Hepatocyte (in vitro differentiated cells): ENCODE data around the gene EDEM2. TPM values are rescaled to one million over a fixed set of nuclear protein-coding genes. Genes with fewer than 3 reads are reported as not detected.
"Not testable (repeated sequence)": the region's sequence is repeated elsewhere in the genome, so short reads cannot be mapped to it uniquely, and the experiment has no call there.

Experiments used
- DNase-seq: peaks from one replicate; pipeline ENCODE4 v3.0.0-alpha.2; 2016; ENCODE audit warnings: low spot score
- H2AFZ ChIP-seq: fragments of 200-600 bp; sonication (generic); 2 replicates; pipeline ENCODE4 v1.6.0; 2016; ENCODE audit warnings: antibody characterized with exemption, mild to moderate bottlenecking
- H3K27ac ChIP-seq: fragments of 200-600 bp; sonication (generic); 2 replicates; pipeline ENCODE4 v1.5.1; 2016; ENCODE audit warnings: mild to moderate bottlenecking
- H3K27me3 ChIP-seq: fragments of 200-600 bp; sonication (generic); 2 replicates; pipeline ENCODE4 v1.6.1; 2016
- H3K36me3 ChIP-seq: fragments of 200-600 bp; sonication (generic); replicated peaks from 2 replicates; pipeline ENCODE4 v1.5.1; 2016; ENCODE audit warnings: low read depth; ENCODE audit not compliant: insufficient read depth
- H3K4me1 ChIP-seq: fragments of 200-600 bp; sonication (generic); 2 replicates; pipeline ENCODE4 v1.5.1; 2016; ENCODE audit warnings: mild to moderate bottlenecking, moderate library complexity; ENCODE audit not compliant: insufficient read depth
- H3K4me2 ChIP-seq: fragments of 200-600 bp; sonication (generic); 2 replicates; pipeline ENCODE4 v1.6.0; 2016
- H3K4me3 ChIP-seq: fragments of 200-600 bp; sonication (generic); 2 replicates; pipeline ENCODE4 v1.5.1; 2016; ENCODE audit warnings: mild to moderate bottlenecking
- H3K79me2 ChIP-seq: fragments of 200-600 bp; sonication (generic); 2 replicates; pipeline ENCODE4 v1.6.0; 2017; ENCODE audit warnings: mild to moderate bottlenecking
- H3K9me2 ChIP-seq: fragments of 200-600 bp; sonication (generic); replicated peaks from 2 replicates; pipeline ENCODE4 v1.6.0; 2017; ENCODE audit warnings: mild to moderate bottlenecking; ENCODE audit not compliant: insufficient read depth
- H3K9me3 ChIP-seq: fragments of 200-600 bp; sonication (generic); 2 replicates; pipeline ENCODE4 v1.5.1; 2016; ENCODE audit warnings: low read depth, mild to moderate bottlenecking
- H4K20me1 ChIP-seq: fragments of 200-600 bp; sonication (generic); 2 replicates; pipeline ENCODE4 v1.6.0; 2016; ENCODE audit warnings: mild to moderate bottlenecking; ENCODE audit not compliant: insufficient read depth, poor library complexity, severe bottlenecking
- CTCF ChIP-seq: fragments of 200-600 bp; sonication (generic); IDR thresholded peaks from 2 replicates; pipeline ENCODE4 v1.5.1; 2016; ENCODE audit warnings: antibody characterized with exemption, mild to moderate bottlenecking; ENCODE audit not compliant: poor library complexity
- EZH2 ChIP-seq: fragments of 200-600 bp; sonication (generic); IDR thresholded peaks from 2 replicates; pipeline ENCODE4 v1.6.1; 2016; ENCODE audit warnings: antibody characterized with exemption, mild to moderate bottlenecking, borderline replicate concordance
- EZH2phosphoT487 ChIP-seq: fragments of 200-600 bp; sonication (generic); IDR thresholded peaks from one replicate; pipeline ENCODE4 v1.6.1; 2018; ENCODE audit warnings: antibody characterized with exemption, mild to moderate bottlenecking, low read depth, moderate library complexity; ENCODE audit not compliant: unreplicated experiment, severe bottlenecking
- WGBS: methylation state at CpG from one replicate; pipeline ENCODE4 v1.1.6; 2016; ENCODE audit warnings: low lambda C conversion rate; ENCODE audit errors: missing lambda C conversion rate; 5-methylcytosine and 5-hydroxymethylcytosine counted together
- polyA plus RNA-seq: library from polyadenylated mRNA; unstranded; fragments of >200 nt; fragmentation: Nextera tagmentation; extraction: Ambion mirVana; gene quantifications from 2 replicates; pipeline ENCODE4 v1.2.1, GENCODE V29; 2016
- total RNA-seq: library from RNA; depleted of rRNA; stranded (reverse); fragments of >200 nt; gene quantifications from 2 replicates; pipeline ENCODE4 v1.2.3, GENCODE V29; 2014

EDEM2 gene
- total and polyA plus RNA-seq, 2 experiments from 2014 or later, result 24.7 to 40.8 TPM

DNA sequence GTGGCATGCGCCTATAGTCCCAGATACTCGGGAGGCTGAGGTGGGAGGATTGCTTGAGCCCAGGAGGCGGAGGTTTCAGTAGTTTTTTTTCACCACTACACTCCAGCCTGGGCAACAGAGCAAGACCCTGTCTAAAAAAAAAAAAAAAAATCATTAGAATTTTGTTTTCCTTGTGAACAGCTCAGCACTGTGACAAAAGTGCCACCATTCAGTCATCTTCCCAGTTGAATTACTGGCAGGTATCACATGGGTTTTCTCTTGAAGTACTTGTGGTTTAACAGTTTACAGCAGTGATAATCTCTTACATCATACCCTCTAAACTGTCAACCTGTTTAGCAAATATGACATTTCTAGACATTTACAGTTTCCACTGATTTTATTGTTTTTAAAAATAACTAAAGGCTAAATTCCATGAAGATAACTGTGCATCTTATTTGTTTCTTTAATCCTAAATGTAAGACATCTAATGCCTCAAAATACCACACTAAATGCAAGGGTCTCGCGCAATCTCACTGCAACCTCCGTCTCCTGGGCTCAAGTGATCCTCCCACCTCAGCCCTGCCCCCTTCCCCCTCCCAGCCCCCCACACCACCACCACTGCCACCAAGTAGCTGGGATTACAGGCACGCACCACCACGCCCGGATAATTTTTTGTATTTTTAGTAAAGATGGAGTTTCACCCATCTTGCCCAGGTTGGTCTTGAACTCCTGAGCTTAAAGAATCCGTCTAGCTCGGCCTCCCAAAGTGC lies 61.5 kb downstream of the EDEM2 start:
- Histone ChIP-seq H3K36me3 (no peaks in the 10 kb centered on the region), H4K20me1 (peaks cover 94% of the 10 kb centered on the region)

GRCh38 chr20:35084998-35085397 lies 62.1 kb downstream of the EDEM2 start:
- Histone ChIP-seq H3K27ac (no peak overlapping the region), H4K20me1 (peaks cover 94% of the 10 kb centered on the region), H2AFZ (no peak overlapping the region), H3K36me3 (no peaks in the 10 kb centered on the region), H3K4me1 (peaks cover 3% of the 10 kb centered on the region), H3K27me3 (no peaks in the 10 kb centered on the region), H3K79me2 (peaks cover 97% of the 10 kb centered on the region), H3K9me2 (no peaks in the 10 kb centered on the region), H3K4me2 (no peak overlapping the region), H3K4me3 (no peak overlapping the region), H3K9me3 (no peaks in the 10 kb centered on the region)
- WGBS, result 85% methylated on average over 3 of the region's 3 CpGs
- TF ChIP-seq EZH2 (no peak), EZH2phosphoT487 (no peak), CTCF (no peak)
- DNase-seq, result no peak

More for the DNA sequence above, 61.5 kb downstream of the EDEM2 start:
- DNase-seq, result no peak
- WGBS, result 98% methylated on average over 11 of the region's 11 CpGs
- H3K27ac ChIP-seq, result no peak overlapping the region
- H3K9me3 ChIP-seq, result no peaks in the 10 kb centered on the region
- H3K27me3 ChIP-seq, result no peaks in the 10 kb centered on the region
- no peak for TF ChIP-seq EZH2phosphoT487
- TF ChIP-seq CTCF, result no peak
- no peak for TF ChIP-seq EZH2
- no peak overlapping the region for H2AFZ ChIP-seq
- no peaks in the 10 kb centered on the region for H3K9me2 ChIP-seq
- peaks cover 6% of the 10 kb centered on the region for H3K4me1 ChIP-seq
- no peak overlapping the region for H3K4me2 ChIP-seq
- H3K4me3 ChIP-seq, result no peak overlapping the region
- H3K79me2 ChIP-seq, result peaks cover 97% of the 10 kb centered on the region

DNA sequence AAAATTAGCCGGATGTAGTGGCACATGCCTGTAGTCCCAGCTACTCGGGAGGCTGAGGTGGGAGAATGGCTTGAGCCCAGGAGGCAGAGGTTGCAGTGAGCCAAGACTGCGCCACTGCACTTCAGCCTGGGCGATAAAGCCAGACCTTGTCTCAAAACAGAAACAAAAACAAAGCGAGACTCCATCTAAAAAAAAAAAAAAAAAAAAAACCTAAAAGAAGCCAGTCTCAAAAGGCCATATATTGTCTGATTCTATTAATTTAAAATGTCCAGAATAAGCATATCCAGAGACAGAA lies 66.8 kb downstream of the EDEM2 start:
- H3K4me2 ChIP-seq, H3K27me3 ChIP-seq, H3K27ac ChIP-seq, H2AFZ ChIP-seq, H3K4me1 ChIP-seq, H3K36me3 ChIP-seq, DNase-seq, H3K9me2 ChIP-seq, H3K9me3 ChIP-seq, H3K4me3 ChIP-seq: not testable (repeated sequence)
- H3K79me2 ChIP-seq, result peaks cover 87% of the 10 kb centered on the region
- peaks cover 72% of the 10 kb centered on the region for H4K20me1 ChIP-seq
- WGBS, result 93% methylated on average over 5 of the region's 5 CpGs

DNA sequence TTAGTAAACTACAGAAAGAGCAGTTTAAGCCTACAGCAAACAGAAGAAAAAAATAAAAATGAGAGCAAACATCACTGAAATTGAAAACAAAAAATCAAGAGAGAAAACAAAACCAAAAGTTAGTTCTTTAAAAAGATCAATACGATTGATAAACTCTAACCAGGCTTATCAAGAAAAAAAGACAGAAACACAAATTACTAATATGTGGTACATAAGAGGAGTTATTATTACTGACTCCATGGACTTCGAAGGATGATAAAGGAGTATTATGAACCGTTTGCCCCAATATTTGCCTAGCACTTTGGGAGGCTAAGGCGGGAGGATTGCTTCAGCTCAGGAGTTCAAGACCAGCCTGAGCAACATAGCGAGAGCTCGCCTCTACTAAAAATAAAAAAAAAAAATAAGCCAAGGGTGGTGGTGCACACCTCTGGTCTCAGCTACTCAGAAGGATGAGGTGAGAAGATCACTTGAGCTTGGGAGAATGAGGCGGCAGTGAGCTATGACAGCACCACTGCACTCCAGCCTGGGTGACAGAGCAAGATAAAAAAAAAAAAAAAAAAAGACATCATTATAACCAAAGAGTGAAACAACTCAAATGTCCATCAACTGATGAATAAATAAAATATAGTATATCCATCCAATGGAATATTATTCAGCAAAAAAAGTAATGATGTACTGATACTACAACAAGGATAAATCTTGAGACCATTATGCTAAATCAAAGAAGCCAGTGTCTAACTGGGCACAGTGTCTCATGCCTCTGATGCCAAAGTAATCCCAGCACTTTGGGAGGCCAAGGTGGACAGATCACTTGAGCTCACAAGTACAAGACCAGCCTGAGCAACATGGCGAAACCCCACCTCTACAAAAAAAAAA lies 67.4 kb downstream of the EDEM2 start:
- H3K27me3 ChIP-seq, result no peaks in the 10 kb centered on the region
- H4K20me1 ChIP-seq, result peaks cover 66% of the 10 kb centered on the region
- TF ChIP-seq EZH2 (no peak), CTCF (no peak), EZH2phosphoT487 (no peak)
- WGBS, result 97% methylated on average over 8 of the region's 8 CpGs
- H2AFZ ChIP-seq, result no peak overlapping the region
- H3K4me3 ChIP-seq, result no peak overlapping the region
- DNase-seq, result no peak
- H3K79me2 ChIP-seq, result peaks cover 84% of the 10 kb centered on the region
- no peak overlapping the region for H3K4me2 ChIP-seq
- H3K36me3 ChIP-seq, result peaks cover 8% of the 10 kb centered on the region
- no peak overlapping the region for H3K27ac ChIP-seq
- H3K9me2 ChIP-seq, result no peaks in the 10 kb centered on the region
- no peaks in the 10 kb centered on the region for H3K4me1 ChIP-seq
- no peaks in the 10 kb centered on the region for H3K9me3 ChIP-seq
